SK-N-SH (cell line): Measurements from ENCODE around the gene CIITA. TPM values are rescaled to one million over a fixed set of nuclear protein-coding genes. Genes with fewer than 3 reads are reported as not detected.

Source experiments
- CTCF ChIA-PET: fragments of 300-600, 350-600 bp; formaldehyde crosslinking; extraction: SDS; loops from one replicate; lab custom pipeline; 2021; lab: Yijun Ruan, JAX
- POLR2A ChIA-PET: fragments of 350-600 bp; sonication (Branson Sonifier 250); formaldehyde crosslinking; extraction: SDS; loops from one replicate; lab custom pipeline; 2020; ENCODE audit warnings: antibody characterized with exemption, inconsistent platforms; lab: Yijun Ruan, JAX
- DNase-seq: peaks from one replicate; pipeline ENCODE4 v3.0.0; 2012
- H2AFZ ChIP-seq: fragments of 200-600 bp; sonication (generic); 2 replicates; pipeline ENCODE4 v1.8.1; 2016; ENCODE audit warnings: antibody characterized with exemption, mild to moderate bottlenecking, low read depth
- H3F3A ChIP-seq: fragments of 200-600 bp; sonication (generic); replicated peaks from 2 replicates; pipeline ENCODE3; 2016; ENCODE audit warnings: antibody characterized with exemption, mild to moderate bottlenecking; ENCODE audit not compliant: insufficient read depth
- H3K27ac ChIP-seq, 2 experiments: fragments of 200-500 bp in 1 of 2; fragments of 200-600 bp in 1 of 2; sonication (Bioruptor generic) in 1 of 2; sonication (generic), shearing (Covaris generic) in 1 of 2; 2 replicates each; pipeline versions ENCODE4 v1.5.1 to v1.6.1; 2014 to 2016; ENCODE audit warnings: low read depth in 2 of 2, inconsistent platforms in 1 of 2, low read length in 1 of 2, mild to moderate bottlenecking in 1 of 2, mixed read lengths in 1 of 2
- H3K27me3 ChIP-seq: fragments of 200-600 bp; sonication (generic), shearing (Covaris generic); 2 replicates; pipeline ENCODE4 v1.6.1; 2016; ENCODE audit warnings: mixed run types; ENCODE audit not compliant: insufficient read depth
- H3K36me3 ChIP-seq, 2 experiments: fragments of 200-500 bp in 1 of 2; fragments of 200-600 bp in 1 of 2; sonication (Bioruptor generic) in 1 of 2; sonication (generic) in 1 of 2; replicated peaks in 1 of 2; 2 replicates each; pipeline versions ENCODE3 to v1.5.1; 2014 to 2016; ENCODE audit warnings: low read length in 1 of 2, mild to moderate bottlenecking in 1 of 2; ENCODE audit not compliant: insufficient read depth in 2 of 2, control insufficient read depth in 1 of 2
- H3K4me1 ChIP-seq, 2 experiments: fragments of 200-500 bp in 1 of 2; fragments of 200-600 bp in 1 of 2; sonication (Bioruptor generic) in 1 of 2; sonication (generic), shearing (Covaris generic) in 1 of 2; 2 replicates each; pipeline versions ENCODE4 v1.5.1 to v1.6.1; 2014 to 2016; ENCODE audit warnings: low read depth in 1 of 2, low read length in 1 of 2, mixed run types in 1 of 2; ENCODE audit not compliant: insufficient read depth in 2 of 2, control insufficient read depth in 1 of 2
- H3K4me2 ChIP-seq: fragments of 200-600 bp; sonication (generic), shearing (Covaris generic); 2 replicates; pipeline ENCODE4 v1.6.1; 2017; ENCODE audit warnings: mixed run types
- H3K4me3 ChIP-seq, 2 experiments: fragments of 200-500 bp in 1 of 2; fragments of 200-600 bp in 1 of 2; sonication (Bioruptor generic) in 1 of 2; sonication (generic), shearing (Covaris generic) in 1 of 2; 2 replicates each; pipeline versions ENCODE4 v1.5.1 to v1.8.1; 2014 to 2016; ENCODE audit warnings: low read depth in 2 of 2, inconsistent platforms in 1 of 2, low read length in 1 of 2, mild to moderate bottlenecking in 1 of 2, mixed read lengths in 1 of 2, moderate library complexity in 1 of 2
- H3K79me2 ChIP-seq: fragments of 200-600 bp; sonication (generic); 2 replicates; pipeline ENCODE4 v1.8.1; 2017; ENCODE audit warnings: mild to moderate bottlenecking; ENCODE audit not compliant: insufficient read depth
- H3K9ac ChIP-seq: fragments of 200-600 bp; sonication (generic); 2 replicates; pipeline ENCODE4 v1.6.1; 2017; ENCODE audit warnings: mixed run types
- H3K9me2 ChIP-seq: fragments of 200-600 bp; sonication (generic); 2 replicates; pipeline ENCODE4 v1.6.1; 2017; ENCODE audit warnings: mixed run types
- H3K9me3 ChIP-seq: fragments of 200-600 bp; sonication (generic); 2 replicates; pipeline ENCODE4 v1.6.1; 2017; ENCODE audit warnings: mixed run types, mild to moderate bottlenecking, moderate library complexity
- H4K20me1 ChIP-seq: fragments of 200-600 bp; sonication (generic); 2 replicates; pipeline ENCODE4 v1.6.1; 2017; ENCODE audit warnings: mild to moderate bottlenecking, mixed run types; ENCODE audit not compliant: insufficient read depth
- CHD2 ChIP-seq: fragments of 150-350 bp; IDR thresholded peaks from 2 replicates; pipeline ENCODE4 v1.6.1; 2018; ENCODE audit warnings: low read length; ENCODE audit not compliant: partially characterized antibody
- EZH2phosphoT487 ChIP-seq: fragments of 200-600 bp; sonication (generic); IDR thresholded peaks from 2 replicates; pipeline ENCODE4 v1.6.1; 2017; ENCODE audit warnings: low read depth, mixed run types, mild to moderate bottlenecking, antibody characterized with exemption, moderate library complexity, borderline replicate concordance
- FOXJ3 ChIP-seq: sonication (generic); formaldehyde crosslinking; IDR thresholded peaks from 2 replicates; pipeline ENCODE4 v1.5.1; 2020; ENCODE audit warnings: mild to moderate bottlenecking, missing genetic modification reagents
- FOXM1 ChIP-seq: IDR thresholded peaks from 2 replicates; pipeline ENCODE4 v1.4.0; 2012; ENCODE audit warnings: low read depth, mild to moderate bottlenecking
- GABPA ChIP-seq: IDR thresholded peaks from 2 replicates; pipeline ENCODE4 v1.4.0; 2012; ENCODE audit warnings: low read depth, mild to moderate bottlenecking
- MEF2A ChIP-seq: IDR thresholded peaks from 2 replicates; pipeline ENCODE4 v1.4.0; 2012; ENCODE audit warnings: low read depth, borderline replicate concordance
- POLR2AphosphoS5 ChIP-seq: IDR thresholded peaks from 2 replicates; pipeline ENCODE4 v1.6.1; 2012; ENCODE audit warnings: low read depth, low read length
- REST ChIP-seq: IDR thresholded peaks from 2 replicates; pipeline ENCODE4 v1.6.1; 2012; ENCODE audit warnings: mild to moderate bottlenecking, low read depth, low read length, moderate library complexity
- SIN3A ChIP-seq: IDR thresholded peaks from 2 replicates; pipeline ENCODE4 v1.6.1; 2012; ENCODE audit warnings: low read depth, mild to moderate bottlenecking, low read length, moderate library complexity, borderline replicate concordance
- SMC3 ChIP-seq: IDR thresholded peaks from 2 replicates; pipeline ENCODE4 v1.6.1; 2012; ENCODE audit warnings: low read depth, low read length, improper control_type of control experiment
- TEAD4 ChIP-seq: IDR thresholded peaks from 2 replicates; pipeline ENCODE4 v1.4.0; 2012; ENCODE audit warnings: mild to moderate bottlenecking, borderline replicate concordance; ENCODE audit not compliant: insufficient read depth
- YY1 ChIP-seq: IDR thresholded peaks from 2 replicates; pipeline ENCODE4 v1.4.0; 2012; ENCODE audit warnings: low read depth, mild to moderate bottlenecking
- WGBS: methylation state at CpG from one replicate; pipeline ENCODE4 v1.1.6; 2017; ENCODE audit warnings: low lambda C conversion rate; 5-methylcytosine and 5-hydroxymethylcytosine counted together
- polyA plus RNA-seq, 3 experiments: library from polyadenylated mRNA; depleted of rRNA; stranded (reverse); fragments of >200 nt; gene quantifications; 2 replicates each; pipeline ENCODE4 v1.2.3, GENCODE V29; 2012
- TF ChIP-seq, protein P1 (sequence below): IDR thresholded peaks from 2 replicates; pipeline ENCODE4 v1.4.0; 2012; ENCODE audit warnings: low read depth, borderline replicate concordance
- TF ChIP-seq, protein P2 (sequence below): IDR thresholded peaks from 2 replicates; pipeline ENCODE4 v1.4.0; 2012; ENCODE audit warnings: low read depth, borderline replicate concordance
- TF ChIP-seq, protein P3 (sequence below): fragments of 150-350 bp; IDR thresholded peaks from 2 replicates; pipeline ENCODE4 v1.6.1; 2017; ENCODE audit warnings: antibody characterized with exemption, low read length, low read depth, borderline replicate concordance
- TF ChIP-seq, protein P4 (sequence below): IDR thresholded peaks from 2 replicates; pipeline ENCODE4 v1.4.0; 2012; ENCODE audit warnings: low read depth
- TF ChIP-seq, protein P5 (sequence below): fragments of 150-350 bp; IDR thresholded peaks from 2 replicates; pipeline ENCODE4 v1.6.1; 2016; ENCODE audit warnings: mild to moderate bottlenecking, low read depth, low read length

CIITA gene
- polyA plus RNA-seq, 1 of the 3 experiments (the other 2 are of a cell fraction): 0.23 TPM

GRCh38 chr16:10868596-10869469 lies 8.2 kb upstream of the CIITA start:
- ChIA-PET CTCF (interaction anchor here (1.0 kb wide), 1 partner anchor 50 kb away, joined by 3 read pairs; no protein-coding TSS in a partner anchor), POLR2A (no interaction called here)
- Histone ChIP-seq H3K27me3 (no peaks in the 10 kb centered on the region), H3K9ac (no peak overlapping the region), H3K4me3 (no peak overlapping the region), H3K36me3 (no peaks in the 10 kb centered on the region), H4K20me1 (no peaks in the 10 kb centered on the region), H3K9me2 (no peaks in the 10 kb centered on the region), H3K27ac (no peak overlapping the region), H3K4me2 (no peak overlapping the region), H3K9me3 (no peaks in the 10 kb centered on the region), H2AFZ (no peak overlapping the region), H3K4me1 (peaks cover 0 to 15% of the 10 kb centered on the region in 2 experiments; a peak in 2 of 4 replicates), H3K79me2 (no peaks in the 10 kb centered on the region), H3F3A (no peaks in the 10 kb centered on the region)
- TF ChIP-seq, protein P1, sequence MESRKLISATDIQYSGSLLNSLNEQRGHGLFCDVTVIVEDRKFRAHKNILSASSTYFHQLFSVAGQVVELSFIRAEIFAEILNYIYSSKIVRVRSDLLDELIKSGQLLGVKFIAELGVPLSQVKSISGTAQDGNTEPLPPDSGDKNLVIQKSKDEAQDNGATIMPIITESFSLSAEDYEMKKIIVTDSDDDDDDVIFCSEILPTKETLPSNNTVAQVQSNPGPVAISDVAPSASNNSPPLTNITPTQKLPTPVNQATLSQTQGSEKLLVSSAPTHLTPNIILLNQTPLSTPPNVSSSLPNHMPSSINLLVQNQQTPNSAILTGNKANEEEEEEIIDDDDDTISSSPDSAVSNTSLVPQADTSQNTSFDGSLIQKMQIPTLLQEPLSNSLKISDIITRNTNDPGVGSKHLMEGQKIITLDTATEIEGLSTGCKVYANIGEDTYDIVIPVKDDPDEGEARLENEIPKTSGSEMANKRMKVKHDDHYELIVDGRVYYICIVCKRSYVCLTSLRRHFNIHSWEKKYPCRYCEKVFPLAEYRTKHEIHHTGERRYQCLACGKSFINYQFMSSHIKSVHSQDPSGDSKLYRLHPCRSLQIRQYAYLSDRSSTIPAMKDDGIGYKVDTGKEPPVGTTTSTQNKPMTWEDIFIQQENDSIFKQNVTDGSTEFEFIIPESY: no peak
- TF ChIP-seq REST: no peak
- TF ChIP-seq EZH2phosphoT487: no peak
- TF ChIP-seq FOXM1: no peak
- no peak for TF ChIP-seq FOXJ3 (CRISPR knock-in tag)
- TF ChIP-seq MEF2A: no peak
- TF ChIP-seq TEAD4: no peak
- TF ChIP-seq CHD2: no peak
- TF ChIP-seq POLR2AphosphoS5: no peak
- TF ChIP-seq, protein P2, sequence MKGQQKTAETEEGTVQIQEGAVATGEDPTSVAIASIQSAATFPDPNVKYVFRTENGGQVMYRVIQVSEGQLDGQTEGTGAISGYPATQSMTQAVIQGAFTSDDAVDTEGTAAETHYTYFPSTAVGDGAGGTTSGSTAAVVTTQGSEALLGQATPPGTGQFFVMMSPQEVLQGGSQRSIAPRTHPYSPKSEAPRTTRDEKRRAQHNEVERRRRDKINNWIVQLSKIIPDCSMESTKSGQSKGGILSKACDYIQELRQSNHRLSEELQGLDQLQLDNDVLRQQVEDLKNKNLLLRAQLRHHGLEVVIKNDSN: no peak
- TF ChIP-seq, protein P3, sequence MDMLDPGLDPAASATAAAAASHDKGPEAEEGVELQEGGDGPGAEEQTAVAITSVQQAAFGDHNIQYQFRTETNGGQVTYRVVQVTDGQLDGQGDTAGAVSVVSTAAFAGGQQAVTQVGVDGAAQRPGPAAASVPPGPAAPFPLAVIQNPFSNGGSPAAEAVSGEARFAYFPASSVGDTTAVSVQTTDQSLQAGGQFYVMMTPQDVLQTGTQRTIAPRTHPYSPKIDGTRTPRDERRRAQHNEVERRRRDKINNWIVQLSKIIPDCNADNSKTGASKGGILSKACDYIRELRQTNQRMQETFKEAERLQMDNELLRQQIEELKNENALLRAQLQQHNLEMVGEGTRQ: no peak
- TF ChIP-seq SMC3: no peak
- TF ChIP-seq, protein P4, sequence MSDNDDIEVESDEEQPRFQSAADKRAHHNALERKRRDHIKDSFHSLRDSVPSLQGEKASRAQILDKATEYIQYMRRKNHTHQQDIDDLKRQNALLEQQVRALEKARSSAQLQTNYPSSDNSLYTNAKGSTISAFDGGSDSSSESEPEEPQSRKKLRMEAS: no peak
- TF ChIP-seq, protein P5, sequence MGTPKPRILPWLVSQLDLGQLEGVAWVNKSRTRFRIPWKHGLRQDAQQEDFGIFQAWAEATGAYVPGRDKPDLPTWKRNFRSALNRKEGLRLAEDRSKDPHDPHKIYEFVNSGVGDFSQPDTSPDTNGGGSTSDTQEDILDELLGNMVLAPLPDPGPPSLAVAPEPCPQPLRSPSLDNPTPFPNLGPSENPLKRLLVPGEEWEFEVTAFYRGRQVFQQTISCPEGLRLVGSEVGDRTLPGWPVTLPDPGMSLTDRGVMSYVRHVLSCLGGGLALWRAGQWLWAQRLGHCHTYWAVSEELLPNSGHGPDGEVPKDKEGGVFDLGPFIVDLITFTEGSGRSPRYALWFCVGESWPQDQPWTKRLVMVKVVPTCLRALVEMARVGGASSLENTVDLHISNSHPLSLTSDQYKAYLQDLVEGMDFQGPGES: no peak
- TF ChIP-seq SIN3A: no peak
- TF ChIP-seq GABPA: no peak
- no peak for TF ChIP-seq YY1
- WGBS: 71% methylated on average over 12 of the region's 13 CpGs
- no peak for DNase-seq
